ENCODE measurements around the gene SFXN5. TPM values are rescaled to one million over a fixed set of nuclear protein-coding genes. Genes with fewer than 3 reads are reported as not detected.

Gene SFXN5
- total RNA-seq, 1 donor from 2014 or later: 7.6 TPM

DNA sequence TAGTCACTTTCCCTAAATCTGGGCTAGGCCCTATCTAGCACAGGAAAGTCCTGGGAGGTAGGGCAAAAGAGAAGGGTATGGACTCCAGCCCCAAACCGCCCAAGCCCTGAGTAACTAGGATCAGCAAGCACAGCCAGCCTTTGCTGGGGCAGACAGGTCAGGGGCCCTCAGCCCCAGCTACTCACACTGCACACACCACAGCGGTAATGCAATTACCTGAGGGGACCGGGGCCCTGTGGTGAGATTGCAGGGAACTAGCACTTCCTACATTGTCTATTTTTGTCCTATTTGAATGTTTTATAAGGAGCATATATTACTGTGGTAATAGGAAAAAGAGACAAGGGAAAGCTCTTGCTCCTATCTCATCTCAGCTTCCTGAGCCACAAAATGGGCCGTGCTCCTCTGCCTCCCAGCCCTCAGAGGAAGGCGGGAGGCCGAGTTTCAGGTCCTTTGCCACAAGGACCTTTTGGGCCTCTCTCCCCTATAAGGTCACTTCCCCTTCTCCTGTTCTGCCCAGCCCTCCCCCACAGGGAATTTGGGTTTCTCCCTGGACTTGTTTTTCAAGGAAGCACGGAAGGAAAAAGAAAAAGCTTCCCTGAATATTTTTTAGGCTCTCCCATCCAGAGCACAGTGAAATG lies 20.8 kb upstream of the SFXN5 start:
- Histone ChIP-seq H3K36me3 (ENCODE audit: control insufficient read depth, insufficient read depth, low read length) (peaks cover 6% of the 10 kb centered on the region), H3K4me3 (ENCODE audit: low read depth, low read length) (no peak overlapping the region), H3K27me3 (ENCODE audit: control insufficient read depth, insufficient read depth, low read length) (no peaks in the 10 kb centered on the region)
- no peak for DNase-seq (ENCODE audit: low read depth)
- no peak for TF ChIP-seq CTCF (IDR thresholded peaks at IDR 0.05; ENCODE audit: insufficient read depth, low read length, poor library complexity, severe bottlenecking)

DNA sequence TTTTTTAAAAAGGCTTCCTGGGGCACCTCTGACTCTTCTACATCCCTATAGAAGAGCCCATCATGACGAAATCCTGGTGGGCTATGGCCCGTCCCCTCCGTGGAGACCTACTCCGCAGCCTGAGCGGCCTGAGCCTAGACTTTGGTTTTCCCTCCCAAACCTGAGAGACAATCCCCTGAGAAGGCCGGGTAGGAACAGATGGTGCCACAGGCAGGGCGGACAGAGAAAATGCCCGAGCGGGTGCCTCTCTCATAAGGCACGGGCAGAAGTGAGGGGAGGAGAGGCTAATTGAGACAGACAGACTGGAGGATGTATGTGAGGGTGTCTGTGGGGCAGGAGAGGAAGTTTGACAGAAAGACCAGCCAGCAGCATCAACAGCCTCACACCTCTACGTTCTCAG lies 20.2 kb upstream of the SFXN5 start:
- no peak for DNase-seq (ENCODE audit: low read depth)
- H3K27me3 ChIP-seq (ENCODE audit: control insufficient read depth, insufficient read depth, low read length): no peaks in the 10 kb centered on the region
- no peak overlapping the region for H3K4me3 ChIP-seq (ENCODE audit: low read depth, low read length)
- H3K36me3 ChIP-seq (ENCODE audit: control insufficient read depth, insufficient read depth, low read length): peaks cover 6% of the 10 kb centered on the region
- TF ChIP-seq CTCF (IDR thresholded peaks at IDR 0.05; ENCODE audit: insufficient read depth, low read length, poor library complexity, severe bottlenecking): no peak

DNA sequence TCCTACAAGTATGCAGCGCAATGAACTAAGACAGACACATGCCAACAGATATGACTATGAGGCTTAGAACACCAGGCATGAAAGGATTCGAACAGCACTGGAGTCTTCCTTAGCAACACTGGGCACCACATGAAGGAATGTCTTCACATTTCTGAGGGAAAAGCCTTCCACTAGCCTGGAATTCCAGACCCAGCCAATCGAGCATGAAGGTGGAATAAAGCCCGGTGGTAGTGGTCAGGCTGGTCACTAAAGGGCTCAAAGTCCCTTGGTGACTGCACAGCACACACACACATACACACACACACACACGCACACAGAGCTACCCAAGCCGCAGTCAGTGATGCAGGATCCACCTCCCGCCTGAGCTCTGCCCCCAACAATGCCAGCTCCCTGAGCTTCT lies 19.7 kb upstream of the SFXN5 start:
- no peak for TF ChIP-seq CTCF (IDR thresholded peaks at IDR 0.05; ENCODE audit: insufficient read depth, low read length, poor library complexity, severe bottlenecking)
- Histone ChIP-seq H3K36me3 (ENCODE audit: control insufficient read depth, insufficient read depth, low read length) (peaks cover 6% of the 10 kb centered on the region), H3K27me3 (ENCODE audit: control insufficient read depth, insufficient read depth, low read length) (no peaks in the 10 kb centered on the region), H3K4me3 (ENCODE audit: low read depth, low read length) (no peak overlapping the region)
- DNase-seq (ENCODE audit: low read depth): no peak

GRCh38 chr2:73089270-73090030 lies 17.9 kb upstream of the SFXN5 start:
- Histone ChIP-seq H3K4me3 (ENCODE audit: low read depth, low read length) (no peak overlapping the region), H3K36me3 (ENCODE audit: control insufficient read depth, insufficient read depth, low read length) (peaks cover 6% of the 10 kb centered on the region), H3K27me3 (ENCODE audit: control insufficient read depth, insufficient read depth, low read length) (no peaks in the 10 kb centered on the region)
- TF ChIP-seq CTCF (IDR thresholded peaks at IDR 0.05; ENCODE audit: insufficient read depth, low read length, poor library complexity, severe bottlenecking): no peak
- peak; percentile 95 for DNase-seq (ENCODE audit: low read depth)

GRCh38 chr2:73088703-73089102 lies 17.2 kb upstream of the SFXN5 start:
- Histone ChIP-seq H3K27me3 (ENCODE audit: control insufficient read depth, insufficient read depth, low read length) (no peaks in the 10 kb centered on the region), H3K4me3 (ENCODE audit: low read depth, low read length) (no peak overlapping the region), H3K36me3 (ENCODE audit: control insufficient read depth, insufficient read depth, low read length) (peaks cover 6% of the 10 kb centered on the region)
- no peak for DNase-seq (ENCODE audit: low read depth)
- TF ChIP-seq CTCF (IDR thresholded peaks at IDR 0.05; ENCODE audit: insufficient read depth, low read length, poor library complexity, severe bottlenecking): no peak
